ENCODE data around the gene CARHSP1.
"Not testable (repeated sequence)": the region's sequence is repeated elsewhere in the genome, so short reads cannot be mapped to it uniquely, and the experiment has no call there.

The CARHSP1 gene

DNA sequence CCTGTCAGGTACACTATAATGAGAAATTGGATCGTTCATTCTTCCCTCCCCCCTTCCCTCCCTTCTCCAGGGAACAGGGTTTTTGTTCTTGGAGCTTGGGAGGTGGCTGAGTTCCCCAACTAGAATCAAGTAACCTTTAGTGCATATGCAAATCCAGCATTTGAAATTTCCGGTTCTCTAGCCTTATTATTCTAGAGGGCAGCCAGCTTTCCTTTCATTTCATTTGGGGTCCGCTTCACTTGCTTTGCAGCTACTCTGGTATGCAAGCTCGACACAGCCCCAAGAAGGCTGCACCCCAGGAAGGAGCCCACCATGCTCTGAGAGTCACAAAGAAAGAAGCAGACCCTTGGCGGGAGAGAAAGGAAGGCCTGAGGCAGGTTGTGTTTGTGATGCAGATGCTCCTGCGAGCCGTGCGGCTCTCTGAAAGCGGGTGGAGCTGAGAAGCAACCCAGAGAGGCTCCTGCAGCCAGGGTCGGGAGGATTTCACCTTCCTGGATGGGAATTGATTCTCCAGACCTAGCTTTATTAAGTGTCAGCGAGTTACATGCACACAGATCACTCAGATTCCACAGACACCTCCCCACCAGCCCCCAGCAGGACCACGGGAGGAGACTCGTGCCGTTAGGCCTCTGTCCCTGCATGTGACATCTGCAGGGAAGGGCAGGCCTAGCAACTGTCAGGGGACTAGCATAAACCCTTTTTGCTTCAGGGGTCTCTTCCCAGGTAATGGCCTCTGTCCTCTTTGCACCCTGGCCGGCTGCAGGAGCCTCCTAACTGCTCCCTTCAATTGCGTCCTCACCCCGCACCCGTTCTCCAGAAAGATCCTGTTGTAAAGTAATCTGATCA is 36.7 kb downstream of the CARHSP1 start:
- DNase-seq (ENCODE audit: low spot score) (no peak), FAIRE-seq (no peak)

DNA sequence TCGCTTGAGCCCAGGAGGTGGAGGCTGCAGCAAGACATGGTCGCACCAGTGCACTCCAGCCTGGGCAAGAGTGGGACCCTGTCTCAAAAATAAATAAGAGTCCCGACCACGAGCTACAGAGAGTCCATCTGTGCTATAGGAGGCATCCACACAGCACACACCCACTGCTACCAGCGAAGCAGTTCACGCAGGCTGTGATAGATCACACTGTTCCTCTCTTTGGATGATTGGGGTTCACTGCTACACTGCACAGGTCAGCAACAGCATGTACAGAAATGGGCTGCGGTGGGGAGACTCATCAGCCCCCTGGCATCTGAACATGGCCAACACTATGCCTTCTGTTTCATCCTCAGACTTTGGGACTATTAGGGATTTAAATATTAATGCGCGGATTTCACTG is 37.4 kb downstream of the CARHSP1 start:
- no peak for DNase-seq (ENCODE audit: low spot score)
- no peak for FAIRE-seq

DNA sequence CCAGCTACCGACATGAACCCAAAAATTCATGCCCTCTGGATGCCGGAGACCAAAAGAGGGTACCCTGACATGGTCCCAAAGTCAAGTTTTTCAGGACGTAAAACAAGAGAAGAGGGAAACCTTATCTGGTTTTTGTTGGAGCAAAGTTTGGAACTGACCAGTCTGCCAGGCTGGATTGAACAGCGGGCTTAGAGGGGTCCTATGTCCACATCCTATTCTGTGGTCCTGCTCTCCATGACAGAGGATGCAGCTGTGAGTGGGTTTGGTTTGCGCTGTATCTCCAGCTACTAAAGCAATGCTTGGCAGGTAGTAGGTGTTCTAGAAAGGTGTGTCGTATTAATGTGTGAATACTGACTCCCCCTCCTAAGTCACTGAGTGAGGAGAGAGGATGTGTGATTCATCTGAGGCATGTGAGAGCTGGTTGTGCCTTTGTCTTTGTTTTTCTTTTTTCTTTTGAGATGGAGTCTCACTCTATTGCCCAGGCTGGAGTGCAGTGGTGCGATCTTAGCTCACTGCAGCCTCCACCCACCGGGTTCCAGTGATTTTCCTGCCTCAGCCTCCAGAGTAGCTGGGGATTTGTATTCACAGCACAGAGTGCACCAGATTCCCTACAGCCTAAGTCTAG is 40.2 kb downstream of the CARHSP1 start:
- FAIRE-seq (no peak), DNase-seq (ENCODE audit: low spot score) (no peak)

DNA sequence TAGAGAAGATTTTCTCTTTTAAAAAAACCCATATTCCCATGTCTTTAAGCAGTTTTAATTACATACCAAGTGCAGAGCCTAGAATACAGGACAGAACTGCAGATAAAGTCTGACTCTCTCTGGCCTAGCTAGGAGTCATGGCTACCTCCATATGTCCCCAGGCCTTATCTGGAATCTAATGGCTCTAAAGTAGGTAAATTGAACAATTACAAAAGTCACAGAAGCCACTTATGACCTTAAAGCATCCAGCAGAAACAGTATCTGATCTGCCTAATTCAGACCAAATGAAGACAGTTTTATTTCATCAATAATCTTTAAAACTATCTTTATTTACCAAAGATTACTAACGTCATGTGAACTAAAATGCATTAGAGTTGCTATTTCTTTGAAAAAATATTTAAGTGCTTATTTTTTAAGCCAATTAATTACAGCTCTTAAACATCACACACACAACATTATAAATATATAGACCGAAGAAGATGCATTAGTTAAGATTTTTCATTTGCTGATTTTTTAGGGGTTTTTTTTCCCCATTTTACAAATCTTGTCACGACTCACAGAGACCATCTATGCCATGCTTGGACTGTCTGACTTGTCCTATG is 42.4 kb downstream of the CARHSP1 start:
- no peak for DNase-seq (ENCODE audit: low spot score)
- FAIRE-seq, result no peak

DNA sequence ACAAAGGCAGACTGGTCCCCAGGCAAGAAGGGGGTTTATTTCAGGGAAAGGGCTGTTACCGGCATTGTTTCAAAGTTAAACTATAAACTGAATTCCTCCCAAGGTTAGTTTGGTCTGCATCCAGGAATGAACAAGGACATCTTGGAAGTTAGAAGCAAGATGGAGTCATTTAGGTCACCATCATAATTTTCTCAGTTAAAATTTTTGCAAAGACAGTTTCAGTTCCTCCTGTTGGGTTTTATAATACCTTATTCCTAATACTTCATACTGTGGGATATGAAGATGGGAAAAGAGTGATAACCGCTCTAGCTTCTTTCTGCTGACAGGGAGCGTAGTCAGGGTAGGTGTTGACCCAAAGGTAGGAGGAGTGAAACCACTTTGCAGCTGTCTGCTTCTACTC is 46.4 kb downstream of the CARHSP1 start:
- FAIRE-seq, result no peak

DNA sequence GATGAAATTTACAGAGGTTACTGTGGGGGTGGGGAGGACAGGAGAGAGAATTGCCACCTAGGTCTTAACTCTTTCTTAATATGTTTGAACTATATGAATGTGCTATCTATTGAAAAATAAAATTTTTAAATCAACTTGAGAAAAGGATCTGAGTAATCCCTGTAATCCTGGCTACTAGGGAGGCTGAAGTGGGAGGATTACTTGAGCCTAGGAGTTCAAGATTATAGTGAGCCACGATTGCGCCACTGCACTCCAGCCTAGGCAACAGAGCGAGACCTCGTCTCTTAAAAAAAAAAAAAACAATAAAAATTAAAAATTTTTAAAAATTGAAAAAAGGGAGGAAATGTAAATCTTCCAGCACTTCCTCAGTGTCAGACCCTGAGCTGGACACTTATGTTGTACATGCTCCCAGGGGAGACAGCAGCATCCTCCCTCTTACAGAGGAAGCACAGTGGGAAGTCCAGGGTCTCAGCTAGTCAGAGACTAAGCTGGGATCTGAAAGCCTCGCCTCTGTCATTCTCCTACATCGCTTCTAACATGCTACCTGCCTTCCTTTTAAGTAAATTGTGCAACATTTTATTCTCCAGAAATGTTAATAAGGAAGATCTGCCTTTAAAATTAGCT is 49.3 kb downstream of the CARHSP1 start:
- FAIRE-seq (no peak), DNase-seq (ENCODE audit: low spot score) (no peak)

More for the DNA sequence above, 46.4 kb downstream of the CARHSP1 start:
- no peak for DNase-seq (ENCODE audit: low spot score)

DNA sequence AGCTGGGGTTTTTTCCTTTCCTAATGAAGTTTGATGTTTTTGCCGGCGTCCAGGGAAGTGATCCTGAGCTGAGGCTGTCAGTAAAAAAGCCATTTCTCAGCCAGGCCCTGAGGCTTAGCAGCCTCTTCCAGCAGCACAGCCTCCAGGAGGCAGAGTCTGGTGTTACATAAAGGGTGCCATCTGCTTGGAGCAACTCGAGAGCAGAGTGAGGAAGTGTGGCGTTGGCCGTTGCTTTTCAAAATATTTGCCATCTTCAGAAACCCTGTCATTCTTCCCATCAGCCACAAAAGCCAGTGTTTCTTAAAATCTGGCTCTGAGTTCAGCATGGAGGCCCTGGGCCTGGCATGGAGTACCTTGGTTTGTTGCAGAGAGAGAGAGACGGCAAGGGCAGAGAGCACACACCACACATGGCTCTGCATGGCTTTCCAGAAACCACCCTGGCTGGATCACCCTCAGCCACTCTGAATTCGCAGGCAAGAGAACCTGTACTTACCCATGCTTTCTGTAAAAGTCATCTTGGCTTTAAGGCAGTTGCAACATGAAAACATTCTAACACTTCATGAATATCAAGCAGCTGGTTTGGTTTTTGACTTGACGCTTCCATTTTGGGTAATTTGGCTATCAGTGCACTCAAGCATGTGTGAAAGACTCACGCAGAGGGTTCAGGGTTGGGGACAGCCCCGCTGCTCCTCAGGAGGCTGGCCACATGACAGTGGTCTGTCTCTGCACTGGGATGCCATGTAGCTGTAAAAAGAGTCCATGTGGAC is 50.1 kb downstream of the CARHSP1 start:
- no peak for FAIRE-seq
- no peak for DNase-seq (ENCODE audit: low spot score)

DNA sequence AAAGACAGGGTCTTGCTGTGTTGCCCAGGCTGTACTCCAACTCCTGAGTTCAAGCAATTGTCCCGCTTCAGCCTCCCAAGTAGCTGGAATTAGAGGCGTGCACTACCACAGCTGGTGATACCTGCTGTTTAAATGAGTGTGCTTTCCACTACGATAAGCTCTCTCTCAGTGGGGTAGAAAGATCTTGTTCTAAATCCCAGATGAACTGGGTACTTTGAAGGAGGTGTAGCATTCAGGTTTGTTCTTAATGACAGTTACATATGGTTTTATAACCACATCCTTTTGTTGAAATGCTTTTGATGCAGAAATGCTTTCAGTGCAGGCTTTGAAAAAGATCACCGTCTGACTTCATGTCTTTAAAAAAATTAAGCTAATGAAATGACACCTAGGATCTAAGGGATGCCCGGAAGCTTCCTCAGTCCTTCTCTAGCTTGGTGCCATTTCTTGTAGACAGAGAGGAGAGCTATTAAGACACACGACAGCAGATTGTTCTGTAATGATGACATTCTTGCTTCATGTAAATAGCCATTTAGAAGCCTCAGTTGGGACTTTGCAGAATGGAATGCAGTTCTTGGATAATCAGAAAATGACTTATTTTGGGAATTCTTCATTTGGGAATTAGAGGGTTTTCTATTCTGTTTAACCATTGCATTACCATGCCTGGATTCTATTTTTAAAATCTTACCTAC is 51.7 kb downstream of the CARHSP1 start:
- FAIRE-seq (no peak), DNase-seq (ENCODE audit: low spot score) (no peak)

DNA sequence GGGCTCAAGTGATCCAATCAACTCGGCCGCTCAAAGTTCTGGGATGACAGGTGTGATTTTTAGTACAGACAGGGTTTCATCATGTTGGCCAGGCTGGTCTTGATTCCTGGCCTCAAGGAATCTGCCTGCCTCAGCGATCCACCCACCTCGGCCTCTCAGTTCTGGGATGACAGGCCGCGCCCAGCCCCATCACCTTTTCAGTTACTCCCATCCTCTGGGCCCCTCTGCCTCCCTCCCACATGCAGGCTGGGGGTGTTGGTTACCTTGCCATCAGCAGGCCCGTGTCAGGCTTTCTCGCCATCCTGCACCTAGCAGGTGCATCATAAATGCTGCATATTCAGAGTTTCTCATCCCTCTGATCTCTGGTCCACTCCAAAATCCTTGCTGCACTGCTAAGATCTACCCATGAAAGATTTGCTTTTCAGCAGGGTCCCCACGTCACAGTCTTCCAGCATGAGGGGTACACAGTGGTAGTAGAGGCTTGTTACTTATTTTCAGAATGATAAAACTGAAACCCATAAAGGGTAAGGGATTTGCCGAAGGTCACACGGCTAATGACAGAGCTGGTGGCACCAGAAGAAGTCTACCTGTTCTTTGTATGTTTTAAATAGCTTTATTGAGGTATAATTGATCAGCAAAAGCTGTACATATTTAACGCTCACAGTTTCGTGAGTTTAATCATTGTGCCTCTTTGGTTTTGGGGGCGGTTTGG is 54.6 kb downstream of the CARHSP1 start:
- no peak for FAIRE-seq
- DNase-seq (ENCODE audit: low spot score), result no peak

DNA sequence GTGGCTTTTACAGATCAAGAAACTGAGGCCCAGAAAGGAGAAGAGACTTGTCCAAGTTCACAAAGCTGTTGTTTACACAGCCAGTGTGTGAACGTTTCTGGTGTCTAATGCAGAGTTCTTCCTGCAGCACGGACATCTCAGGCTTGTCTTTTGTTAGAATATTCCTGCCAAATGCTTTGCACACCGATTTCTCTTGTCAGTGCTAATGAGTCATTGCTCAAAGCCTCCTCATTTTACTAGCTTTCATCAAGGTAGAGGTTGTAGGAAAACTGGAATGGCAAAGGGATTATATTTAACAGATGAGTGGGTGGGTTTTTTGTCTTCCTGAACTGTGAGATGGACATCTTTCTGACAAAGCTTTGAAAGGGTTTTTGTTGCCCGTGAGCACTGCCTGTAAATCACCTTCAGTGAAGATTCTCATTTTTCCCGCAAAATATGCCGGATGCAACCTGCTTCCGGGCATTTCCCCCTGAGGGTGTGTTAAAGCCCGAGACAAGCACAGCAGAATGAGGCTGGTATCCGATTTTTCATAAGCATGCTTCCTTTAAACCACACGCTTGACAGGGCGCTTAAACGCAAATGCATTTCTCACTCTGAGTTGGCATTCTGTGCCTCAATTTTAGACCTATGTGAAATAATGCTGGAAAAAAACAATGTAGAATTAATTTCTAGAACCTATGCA is 56.5 kb downstream of the CARHSP1 start:
- FAIRE-seq, result no peak
- no peak for DNase-seq (ENCODE audit: low spot score)

DNA sequence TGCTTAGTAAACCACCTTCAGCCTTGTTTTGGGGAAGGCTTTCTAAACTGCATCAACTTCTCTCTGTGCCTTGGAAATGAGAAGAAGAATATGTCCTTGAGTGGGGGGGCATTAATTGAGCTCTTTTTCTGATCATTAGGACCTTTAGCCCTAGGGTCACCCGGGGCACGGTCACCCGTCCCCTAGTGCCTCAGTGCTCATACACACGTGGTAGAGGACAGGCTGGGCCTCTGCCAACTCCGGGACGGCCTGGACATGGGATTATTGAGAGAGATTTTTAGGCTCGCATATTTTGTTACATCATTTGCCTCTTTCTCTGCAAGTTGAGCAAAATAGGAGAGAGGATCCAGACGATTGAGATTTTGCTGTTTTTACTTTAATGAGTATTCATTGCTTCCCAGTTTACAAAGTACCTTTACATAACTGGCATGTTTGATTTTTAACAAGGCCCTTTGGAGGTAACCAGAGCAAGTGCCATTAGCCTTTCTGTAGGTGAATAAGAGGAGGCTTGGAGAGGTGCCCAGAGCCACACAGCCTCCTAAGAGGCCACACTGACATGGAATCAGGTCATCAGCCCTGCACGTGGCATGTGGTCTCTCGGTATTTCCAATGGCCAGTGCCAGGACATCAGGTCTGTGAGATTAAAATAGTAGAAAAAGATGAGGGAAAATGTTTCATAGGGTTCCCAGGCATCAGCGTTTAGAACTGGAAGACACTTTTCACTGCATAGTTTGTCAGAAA is 60.0 kb downstream of the CARHSP1 start:
- no peak for FAIRE-seq

DNA sequence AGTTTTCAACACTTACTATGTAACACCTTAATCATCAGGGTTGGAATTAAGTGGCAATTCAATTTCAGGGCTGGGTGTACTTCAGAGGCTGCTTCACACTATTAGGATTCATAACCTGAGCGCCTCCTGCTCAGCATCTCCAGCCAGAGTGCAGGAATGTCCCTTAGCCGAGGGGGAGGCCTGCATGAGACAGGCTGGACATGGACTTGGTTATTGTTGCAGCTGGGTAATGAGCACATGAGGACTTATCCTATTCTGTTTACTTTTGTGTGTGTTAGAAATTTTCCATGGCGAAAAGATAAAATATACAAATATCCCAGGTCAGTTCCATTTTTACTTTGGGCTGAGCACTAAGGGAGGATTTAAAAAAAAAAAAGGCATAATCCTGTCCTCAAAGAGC is 60.8 kb downstream of the CARHSP1 start:
- DNase-seq (ENCODE audit: low spot score) (no peak), FAIRE-seq (no peak)

More for the DNA sequence above, 60.0 kb downstream of the CARHSP1 start:
- DNase-seq (ENCODE audit: low spot score), result no peak

DNA sequence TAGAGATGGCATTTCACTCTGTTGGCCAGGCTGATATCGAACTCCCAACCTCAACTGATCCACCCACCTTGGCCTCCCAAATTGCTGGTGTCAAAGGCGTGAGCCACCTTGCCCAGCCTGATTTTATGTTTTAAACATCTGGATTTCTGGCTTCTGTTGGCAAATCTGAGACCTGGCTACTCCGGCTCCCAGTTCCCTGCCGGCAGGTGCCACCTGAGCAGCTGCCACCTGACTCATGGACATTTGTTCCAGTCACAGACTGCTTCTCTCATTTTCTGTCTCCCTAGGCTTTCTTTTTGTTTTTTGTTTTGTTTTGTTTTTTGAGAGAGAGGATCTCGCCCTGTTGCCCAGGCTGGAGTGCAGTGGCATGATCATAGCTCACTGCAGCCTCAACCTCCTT is 61.6 kb downstream of the CARHSP1 start:
- DNase-seq (ENCODE audit: low spot score), result no peak
- no peak for FAIRE-seq

DNA sequence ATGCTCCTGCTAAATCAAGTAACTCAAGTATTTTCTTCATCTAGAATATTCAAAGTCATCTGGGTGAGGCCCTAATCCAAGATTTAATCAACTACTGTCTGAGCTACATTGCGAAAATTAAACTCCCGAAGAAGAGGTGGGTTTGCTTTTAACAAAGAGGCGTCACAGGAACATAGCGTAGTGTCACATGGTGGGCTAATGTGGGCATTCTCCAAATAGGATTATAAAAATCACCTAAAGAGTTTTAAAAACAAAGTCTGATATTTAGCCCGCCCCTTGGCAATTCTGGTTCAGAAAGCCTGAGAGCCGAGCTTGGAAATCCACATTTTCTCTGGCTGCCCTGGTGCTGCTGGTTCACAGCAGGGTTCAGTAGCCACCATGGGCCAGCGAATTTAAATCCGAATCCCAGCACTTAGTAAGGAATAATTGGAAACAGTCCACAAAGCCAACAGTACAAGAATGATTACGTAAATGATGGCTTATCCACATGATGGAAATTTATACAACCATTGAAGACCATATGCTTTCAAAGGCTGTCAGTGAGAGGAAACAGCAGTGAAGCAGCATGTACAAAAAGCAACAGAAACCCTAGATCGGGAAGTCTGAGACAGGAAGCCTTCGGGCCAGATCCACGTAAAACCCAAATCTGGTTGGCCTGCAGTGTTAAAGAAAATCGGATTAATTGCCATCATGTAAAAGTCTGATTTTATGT is 62.4 kb downstream of the CARHSP1 start:
- FAIRE-seq, result no peak
- DNase-seq (ENCODE audit: low spot score), result no peak

DNA sequence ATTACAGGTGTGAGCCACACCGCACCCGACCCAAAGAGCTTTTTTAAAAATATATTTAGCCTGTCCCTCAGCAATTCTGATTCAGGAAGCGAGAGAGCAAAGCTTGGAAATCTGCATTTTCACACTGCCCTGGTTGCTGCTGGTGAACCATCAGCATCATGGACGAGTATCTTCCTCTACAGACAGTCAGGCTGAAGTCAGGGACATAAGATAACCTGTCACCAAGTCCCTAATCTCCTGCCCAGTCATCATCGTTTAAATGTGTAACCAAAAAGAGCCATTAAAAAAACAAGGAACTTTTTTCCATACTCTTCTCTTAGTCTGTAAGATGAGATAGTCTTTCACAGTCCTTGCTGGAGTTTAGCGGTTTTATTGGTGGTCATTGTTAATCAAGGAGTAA is 64.5 kb downstream of the CARHSP1 start:
- no peak for DNase-seq (ENCODE audit: low spot score)
- FAIRE-seq, result no peak

DNA sequence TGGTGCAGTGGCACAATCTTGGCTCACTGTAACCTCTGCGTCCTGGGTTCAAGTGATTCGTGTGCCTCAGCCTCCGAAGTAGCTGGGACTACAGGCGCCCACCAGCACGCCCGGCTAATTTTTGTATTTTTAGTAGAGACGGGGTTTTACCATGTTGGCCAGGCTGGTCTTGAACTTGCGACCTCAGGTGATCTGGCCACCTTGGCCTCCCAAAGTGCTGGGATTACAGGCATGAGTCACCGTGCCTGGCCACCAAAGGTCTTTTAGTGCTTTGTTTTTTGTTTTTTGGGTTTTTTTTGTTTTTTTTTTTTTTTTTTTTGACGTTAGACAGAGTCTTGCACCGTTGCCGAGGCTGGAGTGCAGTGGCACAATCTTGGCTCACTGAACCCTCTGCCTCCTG is 65.1 kb downstream of the CARHSP1 start:
- not testable (repeated sequence) for FAIRE-seq; DNase-seq (ENCODE audit: low spot score)
